ENCODE data around the gene AGR3. TPM values are rescaled to one million over a fixed set of nuclear protein-coding genes. Genes with fewer than 3 reads are reported as not detected.

AGR3 gene
- total RNA-seq, 2 donors from 2014 or later = not detected

GRCh38 chr7:16833373-16833772, 48.4 kb downstream of the AGR3 start:
- Mint-ChIP-seq H3K9me3 (peaks cover 4% of the 10 kb centered on the region), H3K27me3 (peaks cover 15% of the 10 kb centered on the region), H3K27ac (no peak overlapping the region), H3K36me3 (ENCODE audit: low read depth) (no peaks in the 10 kb centered on the region), H3K4me3 (no peak overlapping the region), H3K4me1 (no peaks in the 10 kb centered on the region)
- ATAC-seq (replicated peaks) = no peak

DNA sequence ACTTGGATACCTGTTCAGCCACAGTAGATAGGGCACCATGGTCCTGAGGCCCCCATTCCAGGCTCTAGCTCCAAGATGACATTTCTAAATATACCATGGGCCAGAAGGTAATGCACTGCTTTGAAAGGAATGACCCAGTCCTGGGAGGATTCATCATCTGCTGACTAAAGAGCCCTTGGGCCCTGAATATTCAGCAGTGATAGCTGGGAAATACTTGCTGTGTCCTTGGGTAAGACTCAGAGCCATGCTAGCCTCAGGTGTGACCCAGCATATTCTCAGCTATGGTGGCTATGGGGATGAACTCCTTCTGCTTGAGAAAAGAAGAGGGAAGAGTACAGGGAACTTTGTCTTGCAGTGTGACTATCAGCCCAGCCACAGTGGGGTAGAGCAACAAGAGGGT, 55.7 kb downstream of the AGR3 start:
- Mint-ChIP-seq H3K9me3 (peaks cover 4% of the 10 kb centered on the region), H3K27ac (no peak overlapping the region), H3K4me1 (no peaks in the 10 kb centered on the region), H3K4me3 (no peak overlapping the region), H3K27me3 (peaks cover 23% of the 10 kb centered on the region), H3K36me3 (ENCODE audit: low read depth) (no peaks in the 10 kb centered on the region)
- no peak for ATAC-seq (replicated peaks)

DNA sequence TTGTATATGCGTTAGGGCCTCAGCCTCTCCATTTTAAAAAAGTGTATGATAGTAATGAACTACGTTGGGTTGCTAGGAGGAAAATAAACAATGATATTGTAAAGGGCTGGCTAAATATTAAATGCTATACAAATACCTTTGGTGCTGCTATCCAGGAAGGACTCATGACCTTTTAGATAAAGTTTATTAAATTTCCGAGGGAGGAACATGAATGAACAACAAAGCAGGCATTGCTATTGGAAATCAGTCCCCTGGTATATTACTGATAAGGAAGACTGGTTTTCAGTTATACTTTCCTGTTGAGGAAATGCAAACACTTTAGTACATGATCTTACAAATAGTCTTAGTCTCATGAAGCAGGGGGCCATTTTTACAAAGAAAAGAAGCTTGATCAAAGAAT, 59.8 kb downstream of the AGR3 start:
- peaks cover 16% of the 10 kb centered on the region for H3K27me3 Mint-ChIP-seq
- ATAC-seq (replicated peaks) = no peak
- no peaks in the 10 kb centered on the region for H3K36me3 Mint-ChIP-seq (ENCODE audit: low read depth)
- no peaks in the 10 kb centered on the region for H3K9me3 Mint-ChIP-seq
- H3K4me1 Mint-ChIP-seq = no peaks in the 10 kb centered on the region
- no peak overlapping the region for H3K4me3 Mint-ChIP-seq
- no peak overlapping the region for H3K27ac Mint-ChIP-seq

DNA sequence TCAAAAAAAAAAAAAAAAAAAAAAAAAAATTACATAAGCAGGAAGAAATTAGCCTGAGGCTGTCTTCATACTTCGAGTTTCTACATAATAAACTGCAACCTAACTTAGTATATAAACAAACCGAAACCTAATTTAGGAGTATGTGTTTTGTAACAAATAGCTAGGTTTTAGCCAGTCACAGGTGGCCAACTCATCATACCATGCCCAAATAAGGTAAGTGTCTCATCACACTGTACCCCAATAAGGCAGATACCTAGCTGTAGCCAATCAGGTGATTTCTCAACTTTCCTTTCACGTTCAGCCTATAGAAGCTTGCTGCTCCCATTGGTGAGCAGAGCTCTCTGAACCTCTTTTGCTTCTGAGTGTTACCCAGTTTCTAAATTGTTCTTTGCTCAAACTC, 63.1 kb downstream of the AGR3 start:
- H3K4me1 Mint-ChIP-seq = no peaks in the 10 kb centered on the region
- H3K27me3 Mint-ChIP-seq = peaks cover 13% of the 10 kb centered on the region
- no peak overlapping the region for H3K27ac Mint-ChIP-seq
- no peak overlapping the region for H3K4me3 Mint-ChIP-seq
- H3K36me3 Mint-ChIP-seq (ENCODE audit: low read depth) = no peaks in the 10 kb centered on the region
- H3K9me3 Mint-ChIP-seq = no peaks in the 10 kb centered on the region
- no peak for ATAC-seq (replicated peaks)

DNA sequence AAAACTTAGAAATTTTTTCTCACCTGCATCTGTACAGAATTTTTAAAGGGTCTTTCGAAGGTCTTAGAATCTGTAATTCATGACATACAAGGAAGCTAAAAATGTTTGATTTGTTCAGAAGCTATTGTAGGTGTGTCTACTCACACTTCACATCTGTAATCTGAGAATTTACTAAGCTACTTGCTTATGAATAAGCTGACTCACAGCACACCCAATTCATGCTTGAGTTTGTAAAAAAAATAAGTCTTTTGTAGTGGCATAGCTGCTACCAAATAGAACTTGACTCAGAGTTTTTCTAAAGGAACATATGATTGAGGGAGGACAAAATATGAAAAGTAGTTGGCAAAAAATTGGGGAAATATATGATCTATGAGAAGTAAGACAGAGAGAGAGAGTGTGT, 64.2 kb downstream of the AGR3 start:
- ATAC-seq (replicated peaks) = no peak
- H3K36me3 Mint-ChIP-seq (ENCODE audit: low read depth) = no peaks in the 10 kb centered on the region
- no peaks in the 10 kb centered on the region for H3K4me1 Mint-ChIP-seq
- H3K4me3 Mint-ChIP-seq = no peak overlapping the region
- H3K27me3 Mint-ChIP-seq = peaks cover 10% of the 10 kb centered on the region
- no peak overlapping the region for H3K27ac Mint-ChIP-seq
- H3K9me3 Mint-ChIP-seq = no peaks in the 10 kb centered on the region

DNA sequence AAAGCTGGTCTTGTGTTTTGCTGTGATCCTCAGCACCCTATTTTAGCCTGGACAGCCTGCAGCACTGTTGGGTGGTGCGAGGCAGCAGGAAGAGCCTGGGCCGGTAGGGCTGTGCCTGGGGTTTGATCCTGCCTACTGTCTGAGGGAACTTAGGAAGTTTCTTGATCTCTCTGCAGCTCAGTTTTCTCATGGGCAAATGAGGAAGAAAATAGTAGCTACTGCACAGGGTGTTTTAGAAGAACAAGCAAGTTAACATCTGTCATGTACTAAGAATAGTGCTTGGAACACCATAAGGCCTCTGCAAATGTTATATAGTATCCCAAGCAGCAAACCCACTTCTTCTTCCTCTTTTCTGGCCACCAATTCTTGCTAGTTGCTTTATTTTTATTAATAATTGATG, 65.0 kb downstream of the AGR3 start:
- no peaks in the 10 kb centered on the region for H3K36me3 Mint-ChIP-seq (ENCODE audit: low read depth)
- H3K4me1 Mint-ChIP-seq = no peaks in the 10 kb centered on the region
- no peak for ATAC-seq (replicated peaks)
- no peak overlapping the region for H3K4me3 Mint-ChIP-seq
- no peak overlapping the region for H3K27ac Mint-ChIP-seq
- no peaks in the 10 kb centered on the region for H3K9me3 Mint-ChIP-seq
- H3K27me3 Mint-ChIP-seq = peaks cover 6% of the 10 kb centered on the region

GRCh38 chr7:16815001-16815400, 66.8 kb downstream of the AGR3 start:
- Mint-ChIP-seq H3K27me3 (peaks cover 3% of the 10 kb centered on the region), H3K27ac (no peak overlapping the region), H3K36me3 (ENCODE audit: low read depth) (no peaks in the 10 kb centered on the region), H3K9me3 (no peaks in the 10 kb centered on the region), H3K4me1 (no peaks in the 10 kb centered on the region), H3K4me3 (no peak overlapping the region)
- no peak for ATAC-seq (replicated peaks)

DNA sequence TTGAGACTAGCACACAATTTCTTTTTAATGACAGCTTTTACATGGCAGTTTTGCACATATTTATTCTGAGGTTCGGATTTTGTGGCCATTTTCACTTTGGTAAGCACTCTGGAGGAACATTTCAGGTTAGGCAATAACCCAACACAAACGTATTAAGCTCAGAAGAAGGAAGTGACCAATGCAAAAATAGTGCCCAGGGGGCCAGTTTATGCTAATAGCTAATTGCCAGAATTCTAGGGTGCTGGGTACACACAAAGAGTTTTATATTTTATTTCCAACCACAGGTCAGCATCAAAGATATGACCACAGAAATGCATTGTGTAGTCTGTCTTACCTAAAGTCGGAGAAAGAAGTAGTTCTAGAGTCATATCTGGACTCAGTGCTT, 68.6 kb downstream of the AGR3 start:
- H3K36me3 Mint-ChIP-seq (ENCODE audit: low read depth) = no peaks in the 10 kb centered on the region
- H3K27me3 Mint-ChIP-seq = peaks cover 3% of the 10 kb centered on the region
- no peaks in the 10 kb centered on the region for H3K4me1 Mint-ChIP-seq
- no peak overlapping the region for H3K4me3 Mint-ChIP-seq
- no peak overlapping the region for H3K27ac Mint-ChIP-seq
- no peak for ATAC-seq (replicated peaks)
- no peaks in the 10 kb centered on the region for H3K9me3 Mint-ChIP-seq

DNA sequence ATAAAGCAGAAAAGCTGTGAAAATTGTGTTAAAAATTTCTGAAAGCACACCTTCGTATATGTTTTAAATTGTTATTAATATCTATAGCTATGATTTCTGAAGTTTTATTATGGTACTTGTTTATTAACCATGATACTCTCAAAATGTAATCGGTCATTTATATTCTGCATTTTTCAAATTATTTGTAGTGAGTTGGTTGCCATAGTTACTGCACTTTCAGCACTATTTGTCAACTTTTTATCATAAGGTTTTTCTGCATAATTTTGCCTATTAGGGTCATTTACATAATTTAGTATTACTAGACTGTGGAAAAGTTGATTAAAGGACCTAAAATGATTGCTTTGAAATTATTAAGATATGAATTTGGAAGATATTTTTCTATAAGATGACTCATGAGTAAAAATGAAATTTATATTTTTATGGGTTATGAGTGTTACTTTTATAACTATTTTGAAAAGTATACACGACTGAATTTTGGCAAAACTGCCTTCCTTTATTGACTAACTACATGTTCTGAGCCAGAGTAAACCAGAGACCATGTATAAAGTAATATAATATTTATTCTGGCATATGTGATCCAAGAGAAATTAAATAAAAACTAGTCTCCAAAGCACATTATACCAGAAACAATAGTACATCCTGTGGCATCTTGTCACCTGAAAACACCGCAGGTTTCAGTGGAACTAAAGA, 69.1 kb downstream of the AGR3 start:
- ATAC-seq (replicated peaks) = no peak
- H3K27me3 Mint-ChIP-seq = peaks cover 3% of the 10 kb centered on the region
- no peaks in the 10 kb centered on the region for H3K36me3 Mint-ChIP-seq (ENCODE audit: low read depth)
- no peak overlapping the region for H3K4me3 Mint-ChIP-seq
- no peaks in the 10 kb centered on the region for H3K4me1 Mint-ChIP-seq
- H3K27ac Mint-ChIP-seq = no peak overlapping the region
- H3K9me3 Mint-ChIP-seq = no peaks in the 10 kb centered on the region

GRCh38 chr7:16811551-16811950, 70.2 kb downstream of the AGR3 start:
- H3K4me3 Mint-ChIP-seq = no peak overlapping the region
- H3K27me3 Mint-ChIP-seq = peaks cover 3% of the 10 kb centered on the region
- H3K27ac Mint-ChIP-seq = no peak overlapping the region
- no peaks in the 10 kb centered on the region for H3K4me1 Mint-ChIP-seq
- no peak for ATAC-seq (replicated peaks)
- no peaks in the 10 kb centered on the region for H3K36me3 Mint-ChIP-seq (ENCODE audit: low read depth)
- H3K9me3 Mint-ChIP-seq = no peaks in the 10 kb centered on the region

DNA sequence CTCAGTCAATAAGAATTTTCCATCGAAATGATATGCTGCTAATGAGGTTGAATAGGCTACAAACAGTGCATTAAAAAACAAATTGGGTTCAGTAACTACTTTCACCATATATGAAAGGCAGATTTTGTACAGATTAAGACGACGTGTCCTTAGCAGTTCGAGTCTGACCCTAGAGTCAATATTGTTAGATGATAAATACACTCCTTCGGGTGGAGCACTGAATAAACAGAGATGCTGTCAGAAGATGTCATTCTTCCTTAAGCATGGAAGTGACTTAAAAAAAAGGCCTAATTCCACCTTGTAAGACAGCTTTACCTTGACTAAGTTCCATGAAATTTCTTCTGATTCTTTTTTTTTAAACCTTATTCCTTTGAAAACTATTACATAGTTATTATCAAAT, 71.2 kb downstream of the AGR3 start:
- Mint-ChIP-seq H3K4me1 (no peaks in the 10 kb centered on the region), H3K27me3 (peaks cover 3% of the 10 kb centered on the region), H3K27ac (no peak overlapping the region), H3K4me3 (no peak overlapping the region), H3K36me3 (ENCODE audit: low read depth) (no peaks in the 10 kb centered on the region), H3K9me3 (no peaks in the 10 kb centered on the region)
- ATAC-seq (replicated peaks) = no peak

DNA sequence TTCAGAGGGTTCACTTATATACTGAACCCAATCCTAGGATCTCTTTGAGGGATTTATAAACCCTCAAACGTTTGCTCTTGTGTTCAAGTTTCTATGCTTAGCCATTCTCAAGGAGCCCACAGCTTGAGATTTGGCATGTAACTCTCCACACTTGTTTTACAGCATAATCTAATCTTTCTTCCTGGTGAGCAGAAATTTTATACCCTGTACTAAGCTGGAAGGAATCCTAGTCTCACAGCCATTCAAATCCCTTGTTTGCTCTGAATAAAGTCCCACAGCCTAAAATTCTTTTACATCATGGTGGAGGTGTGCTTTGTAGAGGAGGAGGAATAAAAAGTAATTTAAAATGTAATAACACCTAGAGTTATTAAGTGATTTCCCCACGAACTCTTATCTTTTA, 71.7 kb downstream of the AGR3 start:
- ATAC-seq (replicated peaks) = no peak
- Mint-ChIP-seq H3K4me3 (no peak overlapping the region), H3K36me3 (ENCODE audit: low read depth) (no peaks in the 10 kb centered on the region), H3K9me3 (no peaks in the 10 kb centered on the region), H3K27me3 (peaks cover 5% of the 10 kb centered on the region), H3K27ac (no peak overlapping the region), H3K4me1 (no peaks in the 10 kb centered on the region)

Other genes starting within 250 kb of the AGR3 start
- gene ANKMY2, start 236.2 kb downstream of the AGR3 start, total RNA-seq = 10 to 100 TPM; 10.0 to 10.2 TPM
- gene BZW2, start 235.8 kb downstream of the AGR3 start, total RNA-seq = 10 to 100 TPM; 40.4 to 94.2 TPM
- gene TSPAN13, start 128.2 kb downstream of the AGR3 start, total RNA-seq = 1 to 10 TPM; 1.1 to 2.5 TPM
- gene AGR2, start 77.0 kb downstream of the AGR3 start, total RNA-seq = not detected